Panc1 (cell line): ENCODE results near the gene BTN3A1. TPM values are rescaled to one million over a fixed set of nuclear protein-coding genes. Genes with fewer than 3 reads are reported as not detected.

Experiments
- ATAC-seq: fragments of 200-7000 bp; cut with Tn5 transposase; 2 replicates; pipeline ENCODE4 v1.9.1; 2020; ENCODE audit warnings: mild to moderate bottlenecking, moderate library complexity
- BruUV-seq: library from RNA; stranded (reverse); fragments of 400-500 nt; replicated peaks from 2 replicates; lab custom pipeline; 2021; lab: Mats Ljungman, UMichigan
- CTCF ChIA-PET: fragments of 300-600 bp; sonication (Branson Sonifier 250); formaldehyde crosslinking; loops from one replicate; lab custom pipeline; 2022; ENCODE audit warnings: antibody characterized with exemption; lab: Charles Lee
- POLR2A ChIA-PET: fragments of 300-600 bp; sonication (Branson Sonifier 250); formaldehyde crosslinking; loops from one replicate; lab custom pipeline; 2022; ENCODE audit warnings: antibody characterized with exemption; lab: Charles Lee
- DNase-seq: peaks from one replicate; pipeline ENCODE4 v3.0.0-alpha.2; 2010; ENCODE audit warnings: low read depth, low spot score
- H3K27ac ChIP-seq: 2 replicates; pipeline ENCODE4 v1.5.1; 2011; ENCODE audit warnings: mild to moderate bottlenecking, low read length, inconsistent platforms
- H3K27me3 ChIP-seq: fragments of 200-500 bp; sonication (Bioruptor generic); 2 replicates; pipeline ENCODE4 v1.6.0; 2014; ENCODE audit warnings: low read length, inconsistent platforms; ENCODE audit not compliant: control insufficient read depth, insufficient read depth
- H3K36me3 ChIP-seq: fragments of 200-500 bp; sonication (Bioruptor generic); 2 replicates; pipeline ENCODE4 v1.5.1; 2014; ENCODE audit warnings: inconsistent platforms, mild to moderate bottlenecking, low read length, moderate library complexity; ENCODE audit not compliant: control insufficient read depth, insufficient read depth
- H3K4me1 ChIP-seq: 2 replicates; pipeline ENCODE4 v1.5.1; 2011; ENCODE audit warnings: inconsistent platforms, mild to moderate bottlenecking, low read length, moderate library complexity; ENCODE audit not compliant: control insufficient read depth, insufficient read depth
- H3K4me3 ChIP-seq, 2 experiments: 2 replicates each; pipeline ENCODE4 v1.5.1; 2011 to 2012; ENCODE audit warnings: low read depth in 2 of 2, low read length in 2 of 2, mild to moderate bottlenecking in 2 of 2, inconsistent platforms in 1 of 2, moderate library complexity in 1 of 2
- H3K9me3 ChIP-seq: fragments of 200-500 bp; sonication (Bioruptor generic); 2 replicates; pipeline ENCODE4 v1.5.1; 2014; ENCODE audit warnings: low read depth, mild to moderate bottlenecking, inconsistent platforms, low read length, moderate library complexity; ENCODE audit not compliant: control insufficient read depth, insufficient read depth
- REST ChIP-seq, 2 experiments: IDR thresholded peaks; 2 replicates each; pipeline ENCODE4 v1.6.1; 2011 to 2012; ENCODE audit warnings: low read depth in 2 of 2, control low read depth in 1 of 2, low read length in 1 of 2, mild to moderate bottlenecking in 1 of 2, moderate library complexity in 1 of 2; ENCODE audit not compliant: insufficient read depth in 1 of 2
- SIN3A ChIP-seq: IDR thresholded peaks from 2 replicates; pipeline ENCODE4 v1.6.1; 2012; ENCODE audit warnings: low read depth, mild to moderate bottlenecking, low read length, moderate library complexity, borderline replicate concordance; ENCODE audit not compliant: insufficient read depth
- TCF7L2 ChIP-seq: IDR thresholded peaks from 2 replicates; pipeline ENCODE4 v1.6.1; 2011; ENCODE audit warnings: mild to moderate bottlenecking, low read depth, low read length, inconsistent platforms
- in situ Hi-C: cut with HindIII; loops from 2 replicates; pipeline ENCODE4 v1.10.0; 2016; ENCODE audit warnings: low sequenced_read_pairs, low pct_unique_long_range_greater_than_20kb
- intact Hi-C: fragments of 100-400 bp; cut with micrococcal nuclease; formaldehyde crosslinking; loops from one replicate; pipeline ENCODE4 v1.10.0; 2022; ENCODE audit not compliant: unreplicated experiment
- total RNA-seq: library from RNA; stranded (reverse); gene quantifications from one replicate; pipeline ENCODE4 v1.2.1, GENCODE V29; 2021; ENCODE audit not compliant: unreplicated experiment

The BTN3A1 gene
- total RNA-seq, 1 experiment from 2014 or later = 5.0 TPM

GRCh38 chr6:26358511-26358981, 43.5 kb upstream of the BTN3A1 start:
- ChIA-PET POLR2A (no interaction called here), CTCF (no interaction called here)
- no peaks in the 10 kb centered on the region for H3K27me3 ChIP-seq
- H3K36me3 ChIP-seq = no peaks in the 10 kb centered on the region
- TF ChIP-seq REST (IDR thresholded peaks at IDR 0.05; ENCODE audit: insufficient read depth in 1 of 2, low read depth in 2 of 2, low read length in 1 of 2) = no peak
- no peak overlapping the region for H3K27ac ChIP-seq
- H3K4me3 ChIP-seq = no peak overlapping the region
- no peaks in the 10 kb centered on the region for H3K9me3 ChIP-seq
- H3K4me1 ChIP-seq = no peaks in the 10 kb centered on the region
- intact Hi-C loops = no loop called here
- ATAC-seq (no peak), DNase-seq (no peak)
- no TSS peak for BruUV-seq
- in situ Hi-C loops = no loop called here

- intact Hi-C loops (no loop called here), in situ Hi-C loops (no loop called here)
- Histone ChIP-seq H3K9me3 (no peaks in the 10 kb centered on the region), H3K36me3 (no peaks in the 10 kb centered on the region), H3K4me1 (peaks cover 4% of the 10 kb centered on the region), H3K27me3 (no peaks in the 10 kb centered on the region), H3K4me3 (no peak overlapping the region), H3K27ac (no peak overlapping the region)
- DNase-seq (no peak), ATAC-seq (no peak)
- BruUV-seq = no TSS peak
- ChIA-PET POLR2A (no interaction called here), CTCF (no interaction called here)
- TF ChIP-seq TCF7L2 (no peak), SIN3A (no peak), REST (IDR thresholded peaks at IDR 0.05; ENCODE audit: insufficient read depth in 1 of 2, low read depth in 2 of 2, low read length in 1 of 2) (no peak)
These were observed 42.3 kb upstream of the BTN3A1 start for GRCh38 chr6:26359765-26360164.
